Measurements from ENCODE around the gene PRPF40A.

PRPF40A gene

GRCh38 chr2:152661076-152661475 is 56.2 kb downstream of the PRPF40A start:
- ATAC-seq (ENCODE audit: insufficient read depth, low read depth) = no peak
- no peak overlapping the region for H2AFZ ChIP-seq (ENCODE audit: low read depth, low read length)
- H3K27ac ChIP-seq (ENCODE audit: low read length) = no peak overlapping the region
- TF ChIP-seq EZH2 (IDR thresholded peaks at IDR 0.05; ENCODE audit: borderline replicate concordance, low read depth, low read length, severe bottlenecking) (no peak), CTCF (IDR thresholded peaks at IDR 0.05; ENCODE audit: borderline replicate concordance, extremely low read depth, low read length, poor library complexity, severe bottlenecking) (no peak)
- H3K4me2 ChIP-seq (ENCODE audit: insufficient read depth, low read length) = no peak overlapping the region
- H4K20me1 ChIP-seq (ENCODE audit: insufficient read depth, low read length) = no peaks in the 10 kb centered on the region
- no peak for DNase-seq
- H3K4me1 ChIP-seq (ENCODE audit: insufficient read depth, low read length) = no peaks in the 10 kb centered on the region
- H3K9ac ChIP-seq (ENCODE audit: low read depth, low read length) = no peak overlapping the region
- no peaks in the 10 kb centered on the region for H3K27me3 ChIP-seq (ENCODE audit: insufficient read depth, low read length, poor library complexity)
- H3K4me3 ChIP-seq (ENCODE audit: low read depth in 1 of 2, low read length in 2 of 2) = no peak overlapping the region
- peaks cover 95% of the 10 kb centered on the region for H3K36me3 ChIP-seq (ENCODE audit: insufficient read depth, low read length)
- H3K9me3 ChIP-seq (ENCODE audit: insufficient read depth, low read length, severe bottlenecking) = no peaks in the 10 kb centered on the region
- H3K79me2 ChIP-seq (ENCODE audit: insufficient read depth, low read length) = no peaks in the 10 kb centered on the region

- Histone ChIP-seq H3K27ac (ENCODE audit: low read length) (no peak overlapping the region), H3K9ac (ENCODE audit: low read depth, low read length) (no peak overlapping the region), H3K27me3 (ENCODE audit: insufficient read depth, low read length, poor library complexity) (no peaks in the 10 kb centered on the region), H3K4me2 (ENCODE audit: insufficient read depth, low read length) (no peak overlapping the region), H4K20me1 (ENCODE audit: insufficient read depth, low read length) (no peaks in the 10 kb centered on the region), H3K9me3 (ENCODE audit: insufficient read depth, low read length, severe bottlenecking) (no peaks in the 10 kb centered on the region), H3K79me2 (ENCODE audit: insufficient read depth, low read length) (no peaks in the 10 kb centered on the region), H2AFZ (ENCODE audit: low read depth, low read length) (no peak overlapping the region), H3K4me3 (ENCODE audit: low read depth in 1 of 2, low read length in 2 of 2) (no peak overlapping the region), H3K4me1 (ENCODE audit: insufficient read depth, low read length) (no peaks in the 10 kb centered on the region), H3K36me3 (ENCODE audit: insufficient read depth, low read length) (peaks cover 84% of the 10 kb centered on the region)
- no peak for ATAC-seq (ENCODE audit: insufficient read depth, low read depth)
- no peak for DNase-seq
- TF ChIP-seq CTCF (IDR thresholded peaks at IDR 0.05; ENCODE audit: borderline replicate concordance, extremely low read depth, low read length, poor library complexity, severe bottlenecking) = no peak
- TF ChIP-seq EZH2 (IDR thresholded peaks at IDR 0.05; ENCODE audit: borderline replicate concordance, low read depth, low read length, severe bottlenecking) = no peak
These were observed 59.0 kb downstream of the PRPF40A start for GRCh38 chr2:152658221-152658620.

GRCh38 chr2:152657043-152657442 is 60.2 kb downstream of the PRPF40A start:
- Histone ChIP-seq H3K36me3 (ENCODE audit: insufficient read depth, low read length) (peaks cover 82% of the 10 kb centered on the region), H3K4me2 (ENCODE audit: insufficient read depth, low read length) (no peak overlapping the region), H2AFZ (ENCODE audit: low read depth, low read length) (no peak overlapping the region), H3K4me1 (ENCODE audit: insufficient read depth, low read length) (no peaks in the 10 kb centered on the region), H3K79me2 (ENCODE audit: insufficient read depth, low read length) (no peaks in the 10 kb centered on the region), H3K27me3 (ENCODE audit: insufficient read depth, low read length, poor library complexity) (no peaks in the 10 kb centered on the region), H3K9ac (ENCODE audit: low read depth, low read length) (no peak overlapping the region), H4K20me1 (ENCODE audit: insufficient read depth, low read length) (no peaks in the 10 kb centered on the region), H3K9me3 (ENCODE audit: insufficient read depth, low read length, severe bottlenecking) (no peaks in the 10 kb centered on the region), H3K4me3 (ENCODE audit: low read depth in 1 of 2, low read length in 2 of 2) (no peak overlapping the region), H3K27ac (ENCODE audit: low read length) (no peak overlapping the region)
- no peak for DNase-seq
- TF ChIP-seq CTCF (IDR thresholded peaks at IDR 0.05; ENCODE audit: borderline replicate concordance, extremely low read depth, low read length, poor library complexity, severe bottlenecking) = no peak
- TF ChIP-seq EZH2 (IDR thresholded peaks at IDR 0.05; ENCODE audit: borderline replicate concordance, low read depth, low read length, severe bottlenecking) = no peak
- ATAC-seq (ENCODE audit: insufficient read depth, low read depth) = no peak

- Histone ChIP-seq H3K4me3 (ENCODE audit: low read depth in 1 of 2, low read length in 2 of 2) (no peak overlapping the region), H3K4me2 (ENCODE audit: insufficient read depth, low read length) (no peak overlapping the region), H3K4me1 (ENCODE audit: insufficient read depth, low read length) (no peaks in the 10 kb centered on the region), H2AFZ (ENCODE audit: low read depth, low read length) (no peak overlapping the region), H3K27ac (ENCODE audit: low read length) (no peak overlapping the region), H3K27me3 (ENCODE audit: insufficient read depth, low read length, poor library complexity) (no peaks in the 10 kb centered on the region), H3K9ac (ENCODE audit: low read depth, low read length) (no peak overlapping the region), H4K20me1 (ENCODE audit: insufficient read depth, low read length) (no peaks in the 10 kb centered on the region), H3K9me3 (ENCODE audit: insufficient read depth, low read length, severe bottlenecking) (no peaks in the 10 kb centered on the region), H3K36me3 (ENCODE audit: insufficient read depth, low read length) (peaks cover 73% of the 10 kb centered on the region), H3K79me2 (ENCODE audit: insufficient read depth, low read length) (no peaks in the 10 kb centered on the region)
- ATAC-seq (ENCODE audit: insufficient read depth, low read depth) (no peak), DNase-seq (no peak)
- no peak for TF ChIP-seq CTCF (IDR thresholded peaks at IDR 0.05; ENCODE audit: borderline replicate concordance, extremely low read depth, low read length, poor library complexity, severe bottlenecking)
- TF ChIP-seq EZH2 (IDR thresholded peaks at IDR 0.05; ENCODE audit: borderline replicate concordance, low read depth, low read length, severe bottlenecking) = no peak
These were observed 61.4 kb downstream of the PRPF40A start for GRCh38 chr2:152655880-152656279.
